Dermis microvascular lymphatic vessel endothelial cell (primary cell): Measurements from ENCODE around the gene NOL4L. TPM values are rescaled to one million over a fixed set of nuclear protein-coding genes. Genes with fewer than 3 reads are reported as not detected.

ENCODE experiments used
- DNase-seq, 2 donors: peaks; one replicate each; pipeline versions ENCODE4 v3.0.0 to v3.0.0-alpha.2; 2010; ENCODE audit warnings: low read depth in 2 of 2
- total RNA-seq: library from RNA; depleted of rRNA; stranded (reverse); fragments of >200 nt; gene quantifications from 2 replicates; pipeline ENCODE4 v1.2.1, GENCODE V29; 2014

NOL4L gene
- total RNA-seq, 1 donor from 2014 or later, result 7.7 TPM

DNA sequence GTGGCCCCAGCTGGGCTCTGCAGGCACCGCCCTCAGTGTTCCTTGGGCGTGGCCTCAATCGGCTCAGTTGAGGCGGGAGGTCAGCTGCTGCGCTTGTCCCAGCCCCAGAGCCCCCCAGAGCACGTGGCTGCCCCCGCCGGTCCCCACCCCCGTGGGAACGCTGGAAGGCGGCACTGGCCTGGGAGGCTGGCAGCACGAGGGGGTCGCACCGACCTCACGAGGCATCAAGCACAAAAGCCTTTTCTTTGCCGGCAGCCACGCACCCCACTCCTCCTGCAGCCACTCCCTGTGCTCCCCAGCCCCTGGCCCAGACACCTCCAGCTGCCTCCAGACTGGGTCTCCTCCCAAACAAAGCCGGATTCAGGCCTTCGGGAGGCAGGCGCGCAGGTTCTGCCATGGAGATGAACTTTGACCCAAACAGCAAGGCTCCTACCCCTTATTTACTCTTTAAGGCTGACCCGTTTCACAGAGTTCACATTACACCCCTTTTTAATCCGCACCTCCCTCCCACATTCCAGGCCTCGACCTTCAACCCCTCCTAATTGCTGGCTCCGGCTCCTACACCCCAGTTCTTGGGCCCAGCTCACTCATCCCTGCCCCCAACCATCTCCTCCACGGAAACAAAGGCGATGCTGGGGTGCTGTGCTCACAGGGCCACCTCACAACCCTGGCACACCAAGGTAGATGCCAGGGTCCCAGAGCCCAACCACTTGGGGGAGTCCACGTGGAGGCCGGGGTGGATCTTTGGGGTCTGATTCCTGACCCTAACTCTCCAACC lies 111.7 kb downstream of the NOL4L start:
- DNase-seq, result no peak

DNA sequence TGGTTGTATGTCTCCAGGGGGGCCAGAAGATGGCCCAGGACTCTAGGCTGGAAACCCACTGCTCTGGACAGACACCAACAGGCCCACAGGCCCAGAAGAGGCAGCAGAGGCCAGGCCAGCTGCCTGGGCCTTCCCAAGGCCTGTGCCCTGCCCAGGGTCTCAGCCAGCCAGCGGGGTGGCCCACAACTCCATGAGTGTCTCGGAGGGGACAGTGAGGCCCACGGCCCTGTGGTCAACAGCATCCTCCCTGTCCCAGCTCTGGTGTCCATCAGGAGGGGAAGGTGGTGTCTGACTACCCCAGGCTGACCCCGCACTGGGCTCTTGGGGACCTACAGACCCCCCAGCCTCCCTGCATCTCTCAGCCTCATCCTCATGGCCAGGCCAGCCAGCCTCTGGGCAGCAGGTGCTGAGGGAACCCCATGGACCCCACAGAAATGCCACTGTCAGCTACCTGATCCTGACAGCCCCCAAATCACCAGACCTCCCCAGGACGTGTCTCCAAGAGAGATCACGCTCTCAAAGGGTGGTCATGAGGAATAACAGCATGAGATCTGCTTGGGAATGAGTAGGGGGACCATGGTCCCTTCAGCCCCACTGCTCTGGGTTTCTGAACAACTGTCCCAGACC lies 112.4 kb downstream of the NOL4L start:
- no peak for DNase-seq

DNA sequence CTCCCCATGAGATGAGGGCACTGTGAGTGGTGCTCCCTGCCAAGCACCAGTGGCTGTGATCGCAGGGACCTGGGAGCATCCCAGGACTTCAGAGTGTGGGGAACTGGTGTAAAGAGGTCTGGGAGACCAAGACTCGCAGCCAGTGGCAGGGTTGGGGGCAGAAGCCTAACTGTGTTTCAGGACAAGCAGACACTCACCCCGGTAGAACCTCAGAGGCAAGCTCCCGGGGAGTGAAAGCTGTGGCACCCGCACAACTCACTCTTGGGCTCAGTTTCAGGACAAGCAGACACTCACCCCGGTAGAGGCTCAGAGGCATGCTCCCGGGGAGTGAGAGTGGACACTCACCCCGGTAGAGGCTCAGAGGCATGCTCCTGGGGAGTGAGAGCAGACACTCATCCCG lies 114.2 kb downstream of the NOL4L start:
- no peak for DNase-seq

DNA sequence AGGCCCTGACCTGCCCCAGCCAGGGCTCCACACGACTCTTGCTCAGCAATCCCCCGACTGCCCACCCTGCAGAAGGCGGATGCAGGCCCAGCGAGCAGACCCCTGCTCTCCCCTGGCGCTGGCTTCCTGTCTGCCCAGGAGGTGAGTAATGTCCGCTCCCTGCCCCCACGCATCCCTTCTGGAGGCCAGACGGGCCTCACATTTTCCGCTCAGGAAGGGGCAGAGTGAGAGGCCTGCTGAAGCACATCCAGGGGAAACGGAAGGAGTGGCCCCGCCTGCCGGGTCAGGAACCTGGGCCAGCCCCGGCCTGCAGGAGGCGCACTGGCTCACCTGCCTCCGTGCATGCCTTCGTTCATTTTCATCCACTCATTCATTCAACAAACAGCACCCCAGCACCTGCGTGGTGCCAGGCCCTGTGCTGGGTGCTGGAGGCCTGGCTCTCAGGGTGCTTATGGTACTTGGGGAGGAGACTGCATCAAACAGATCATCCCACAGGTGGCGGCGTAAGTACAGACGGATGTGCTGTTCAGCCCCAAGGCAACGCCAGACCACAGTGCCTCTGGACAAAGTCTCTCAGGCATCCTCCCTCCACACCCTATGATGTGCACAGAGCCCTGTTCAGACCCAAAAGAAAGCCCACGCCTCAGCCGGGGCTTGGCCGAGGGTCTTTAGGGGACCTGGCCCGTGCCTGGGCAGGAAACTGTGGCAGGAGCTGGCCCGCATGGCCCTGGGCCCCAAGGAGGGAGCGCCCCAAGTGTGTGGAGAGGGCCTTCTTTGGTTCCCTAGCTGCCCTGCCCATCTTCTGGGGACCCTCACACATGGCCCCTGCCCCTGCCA lies 114.9 kb downstream of the NOL4L start:
- peak; percentile 98 to 99 for DNase-seq

DNA sequence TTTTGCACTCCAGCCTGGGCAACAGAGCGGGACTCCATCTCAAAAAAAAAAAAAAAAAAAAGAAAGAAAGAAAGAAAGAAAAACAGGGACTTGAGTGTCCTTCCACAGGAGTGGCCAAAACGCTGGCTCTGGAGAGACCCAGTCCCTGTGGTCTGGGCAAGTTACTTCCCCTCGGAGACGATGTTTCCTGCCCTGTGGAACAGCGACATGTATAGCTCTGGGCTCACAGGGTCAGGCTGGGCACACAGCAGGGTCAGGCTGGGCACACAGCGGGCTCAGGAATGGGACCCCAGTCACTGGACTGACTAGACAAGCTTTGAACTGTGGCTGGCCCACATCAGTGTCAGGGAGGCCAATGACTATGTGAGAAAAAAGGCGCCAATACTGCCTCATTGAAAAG lies 116.3 kb downstream of the NOL4L start:
- DNase-seq, result peak in 1 of 2 donors; percentile 42

DNA sequence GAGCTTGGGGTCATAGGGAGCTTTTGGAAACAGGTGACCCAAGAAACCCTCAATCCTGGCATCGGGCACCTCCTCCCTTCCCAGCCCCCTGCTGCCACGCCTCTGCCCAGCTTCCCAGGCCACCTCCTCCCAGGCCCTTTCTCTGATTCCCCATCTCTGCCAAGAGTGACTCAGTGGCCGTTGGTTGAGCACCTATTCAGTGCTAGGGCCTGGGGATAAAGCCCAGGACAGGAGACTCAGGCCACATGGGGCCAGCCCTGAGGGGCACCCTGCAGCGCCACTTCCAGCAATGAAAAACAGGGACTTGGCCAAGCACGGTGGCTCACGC lies 116.9 kb downstream of the NOL4L start:
- DNase-seq, result peak in 1 of 2 donors; percentile 34

DNA sequence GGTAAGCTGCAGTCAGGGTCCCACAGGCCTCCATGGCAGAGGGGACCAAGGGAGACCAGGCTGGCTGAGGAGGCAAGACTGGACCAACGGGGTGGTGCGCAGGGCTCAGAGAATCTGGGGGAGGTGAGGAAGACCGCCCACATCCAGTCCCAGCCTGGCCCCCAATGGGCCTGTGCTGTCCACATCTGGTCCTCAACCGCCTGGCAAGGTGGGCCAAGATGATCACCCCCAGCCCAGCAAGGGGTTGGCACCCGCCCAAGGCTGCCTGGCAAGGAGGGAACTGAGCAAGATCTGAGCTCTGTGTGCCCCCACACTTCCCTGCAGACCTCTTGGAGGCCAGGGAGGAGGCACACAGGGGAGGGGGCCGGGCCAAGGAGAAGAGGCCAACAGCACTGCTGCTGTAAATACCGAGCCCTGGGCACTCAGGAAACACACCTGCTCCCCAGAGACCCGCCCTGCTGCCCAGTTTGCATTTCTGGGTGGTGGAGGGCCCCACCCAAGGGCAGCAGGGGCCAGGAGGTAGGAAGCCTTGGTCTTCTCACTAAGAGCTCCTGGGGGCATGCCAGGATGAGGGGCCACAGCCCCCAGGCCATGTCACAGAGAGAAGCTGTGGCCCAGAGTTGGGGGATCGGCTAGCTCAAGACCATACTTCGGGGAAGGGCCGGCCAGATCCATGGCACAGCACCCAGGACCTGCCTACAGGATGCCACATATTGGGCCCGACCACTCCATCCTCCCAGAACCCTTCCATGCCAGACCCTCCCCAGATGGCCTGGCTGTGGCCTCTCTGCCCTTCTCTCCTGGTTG lies 117.4 kb downstream of the NOL4L start:
- no peak for DNase-seq

DNA sequence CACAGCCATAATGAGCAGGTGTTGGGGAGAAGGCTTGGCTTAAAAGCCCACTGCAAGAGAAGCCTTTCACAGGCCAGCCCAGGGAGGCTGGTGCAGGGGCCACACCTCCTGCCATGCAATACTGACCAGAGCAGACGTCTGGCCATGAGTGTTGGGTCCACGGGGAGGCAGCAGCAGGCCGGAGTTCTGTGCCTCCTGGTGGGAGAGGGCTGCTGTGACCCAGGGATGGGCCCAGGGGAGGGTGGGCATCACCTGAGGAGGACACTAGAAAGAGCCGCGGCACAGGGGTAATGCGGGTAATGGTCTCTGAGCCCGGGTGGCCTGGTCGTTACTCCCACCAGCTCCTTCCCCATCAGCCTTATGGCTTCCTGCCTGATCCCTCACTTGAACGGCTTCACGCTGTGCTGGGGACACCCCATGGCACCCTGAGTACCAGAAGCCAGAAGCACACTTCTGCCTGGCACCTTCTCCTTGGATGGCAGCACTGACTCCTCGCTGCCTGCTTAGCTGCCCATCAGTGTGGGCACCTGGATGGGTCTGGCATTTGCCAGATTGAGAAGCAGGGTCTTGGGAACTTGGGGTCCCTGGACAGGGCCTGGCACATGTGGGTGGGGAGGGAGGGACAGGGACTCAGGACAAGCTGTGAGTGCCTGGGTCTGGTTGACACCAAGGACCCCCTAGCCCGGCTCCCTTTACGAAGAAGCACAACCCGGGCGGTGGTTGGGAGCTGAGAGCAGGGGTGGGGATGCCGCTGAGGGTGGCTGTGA lies 118.2 kb downstream of the NOL4L start:
- peak in 1 of 2 donors; percentile 54 for DNase-seq

DNA sequence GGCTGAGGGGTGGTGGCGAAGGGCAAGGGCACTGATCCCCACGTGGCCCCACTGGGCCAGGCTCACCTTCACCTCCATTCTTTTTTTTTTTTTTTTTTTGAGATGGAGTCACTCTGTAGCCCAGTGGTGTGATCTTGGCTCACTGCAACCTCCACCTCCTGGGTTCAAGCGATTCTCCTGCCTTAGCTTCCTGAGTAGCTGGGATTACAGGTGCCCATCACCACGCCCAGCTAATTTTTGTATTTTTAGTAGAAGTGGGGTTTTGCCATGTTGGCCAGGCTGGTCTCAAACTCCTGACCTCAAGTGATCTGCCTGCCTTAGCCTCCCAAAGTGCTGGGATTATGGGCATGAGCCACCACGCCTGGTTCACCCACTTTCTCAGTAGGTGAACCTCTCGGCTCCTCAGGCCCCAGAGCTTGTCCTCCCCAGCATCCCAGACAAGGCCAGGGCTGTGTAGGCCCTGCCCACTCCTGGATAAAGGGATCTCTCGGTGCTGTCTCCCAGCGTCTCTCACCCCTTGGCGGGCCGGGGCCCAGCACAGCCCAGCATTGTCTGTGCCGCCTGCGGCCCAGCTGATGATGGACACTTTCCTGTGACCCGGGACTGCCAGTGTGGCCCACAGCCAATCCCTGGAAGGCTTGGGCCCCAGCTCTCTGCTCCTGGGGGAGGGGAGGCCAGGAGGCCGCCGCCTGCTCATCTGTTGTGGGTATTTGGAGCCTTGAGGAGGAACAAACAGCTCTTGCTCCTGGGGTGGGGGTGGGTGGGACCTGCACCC lies 119.0 kb downstream of the NOL4L start:
- DNase-seq, result peak in 1 of 2 donors; percentile 75

DNA sequence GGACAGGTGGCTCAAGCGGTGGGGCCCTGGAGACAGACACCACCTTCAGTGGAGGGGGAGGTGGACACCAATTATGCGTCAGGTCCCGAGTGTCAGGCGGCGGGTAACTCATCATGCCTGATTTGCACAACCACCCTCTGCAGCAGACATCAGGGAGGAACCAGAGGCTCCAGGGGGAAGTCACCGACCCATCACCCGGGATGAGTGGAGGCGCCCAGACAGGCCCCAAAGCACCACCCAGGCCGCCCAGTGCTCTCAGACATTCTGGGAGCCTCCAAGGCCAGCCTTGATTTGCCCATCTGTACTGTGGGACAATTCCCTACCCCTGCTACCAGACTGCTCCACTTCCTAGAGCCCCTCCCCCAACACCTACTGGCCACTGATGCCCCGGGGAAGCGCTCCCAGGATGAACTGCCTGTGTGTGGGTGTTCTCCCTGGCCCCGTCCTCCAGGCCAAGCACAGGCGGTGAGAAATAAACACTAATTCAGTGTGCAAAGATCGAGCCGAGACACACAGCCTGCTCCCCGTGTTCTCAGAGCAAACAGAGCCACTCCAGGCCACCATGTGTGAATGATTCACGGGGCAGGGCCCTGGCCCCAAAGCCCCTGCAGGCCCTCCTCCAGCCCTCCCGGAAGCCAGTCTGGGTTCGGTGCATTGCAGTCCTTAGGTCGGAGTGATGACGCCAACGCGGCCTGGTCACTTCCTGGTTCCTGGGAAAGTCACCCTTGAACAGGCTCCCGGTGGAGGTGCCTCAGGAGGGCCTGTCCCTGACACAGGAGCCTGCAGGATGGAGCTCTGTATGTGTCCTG lies 119.8 kb downstream of the NOL4L start:
- DNase-seq, result peak; percentile 85 to 93

DNA sequence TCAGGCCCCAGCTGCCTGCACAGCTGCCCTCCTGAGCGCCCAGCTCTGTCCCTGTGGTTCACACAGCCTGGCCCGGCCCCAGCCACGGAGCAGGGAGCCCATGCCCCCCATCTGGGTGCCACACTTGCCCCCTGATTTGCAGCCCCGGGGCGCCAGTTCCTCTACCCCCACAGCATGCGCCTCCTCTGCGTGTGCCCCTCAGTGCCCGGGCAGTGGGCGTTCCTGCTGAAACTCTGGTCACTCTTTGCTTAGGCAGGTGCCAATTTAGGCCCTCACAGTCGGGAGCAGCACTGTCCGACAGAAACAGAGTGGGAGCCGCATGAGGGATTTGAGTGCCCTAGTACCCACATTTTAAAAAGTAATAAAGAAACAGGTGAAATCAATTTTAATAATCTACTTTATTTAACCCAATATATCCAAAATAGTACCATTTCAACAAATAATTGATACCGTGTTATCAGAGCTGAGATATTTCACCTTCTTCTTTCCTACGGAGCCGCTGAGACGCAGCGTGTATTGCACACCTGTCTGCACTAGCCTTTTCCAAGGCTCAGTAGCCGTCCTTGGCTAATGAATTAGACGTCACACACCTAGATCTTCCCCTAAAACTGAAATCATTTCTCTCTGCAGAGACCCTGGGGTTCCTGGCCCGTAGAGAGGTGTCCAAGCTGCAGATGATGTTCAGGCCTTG lies 120.6 kb downstream of the NOL4L start:
- no peak for DNase-seq

DNA sequence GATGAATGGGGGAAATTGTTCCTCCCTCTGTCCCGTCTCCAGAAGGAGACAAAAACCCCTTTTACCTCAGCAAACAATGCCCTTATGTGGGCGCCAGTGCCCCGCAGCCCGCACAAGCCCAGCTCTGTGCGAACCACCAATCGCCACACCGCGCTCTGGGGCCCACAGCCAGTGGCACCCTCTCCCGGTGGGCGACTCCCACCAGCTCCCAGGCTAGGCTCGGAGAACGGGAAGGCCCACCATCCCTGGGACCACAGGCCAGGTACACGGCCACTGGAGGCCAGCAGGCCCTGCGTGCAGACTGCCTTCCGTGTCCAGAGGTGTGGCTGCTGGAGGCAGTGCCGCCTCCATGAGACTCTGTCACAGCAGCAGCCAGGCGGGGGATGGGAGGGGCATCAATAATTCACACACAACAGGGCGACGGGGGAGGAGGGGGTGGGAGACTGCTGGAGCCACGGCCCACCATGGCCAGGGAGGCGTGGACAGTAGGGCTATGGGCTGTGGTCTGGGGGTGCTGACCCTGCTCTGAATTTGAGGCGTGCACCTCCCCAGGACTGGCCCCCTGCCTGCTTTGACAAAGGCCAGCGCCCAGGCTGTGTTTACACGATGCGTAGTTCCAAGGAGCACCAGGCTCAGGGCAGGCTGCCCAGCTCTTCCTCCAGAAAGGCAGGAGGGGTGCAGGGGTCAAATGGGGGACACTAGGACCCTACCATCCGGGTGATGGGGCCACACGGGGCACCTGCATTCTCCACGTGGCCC lies 121.3 kb downstream of the NOL4L start:
- no peak for DNase-seq

DNA sequence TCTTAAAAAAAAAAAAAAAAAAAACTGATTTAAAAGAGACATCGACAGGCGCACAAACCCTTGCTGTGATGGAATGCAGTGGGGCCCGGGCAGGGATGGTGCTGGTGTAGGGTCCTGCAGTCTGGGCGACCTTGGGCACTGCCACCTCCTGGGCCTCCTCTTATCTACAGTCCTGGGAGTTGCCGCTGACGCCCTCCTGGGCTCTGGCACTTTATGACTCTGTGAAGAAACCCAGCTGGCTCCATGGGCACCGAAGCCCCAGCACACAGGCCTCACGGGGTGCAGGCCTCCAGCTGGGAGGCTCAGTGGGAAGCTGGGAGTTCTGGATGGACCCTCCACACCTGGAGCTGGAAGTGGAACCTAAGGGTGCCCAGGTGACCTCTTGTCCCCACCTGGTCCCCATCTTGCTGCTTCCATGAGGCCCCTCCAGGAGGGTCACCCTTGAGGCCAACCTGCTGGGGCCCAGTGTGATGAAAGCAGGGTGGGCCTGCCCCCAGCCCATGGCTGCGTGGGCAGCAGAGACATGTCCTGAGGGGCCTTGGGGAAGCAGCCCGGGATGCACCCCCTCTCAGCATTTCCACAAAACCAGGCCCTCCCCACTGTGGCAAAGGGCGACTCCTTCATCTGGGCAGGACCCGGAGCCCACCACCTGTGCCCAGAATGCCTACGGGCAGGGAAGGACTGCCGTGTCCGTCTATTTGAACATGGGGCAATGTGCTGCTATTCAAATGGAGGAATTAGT lies 122.1 kb downstream of the NOL4L start:
- no peak for DNase-seq

DNA sequence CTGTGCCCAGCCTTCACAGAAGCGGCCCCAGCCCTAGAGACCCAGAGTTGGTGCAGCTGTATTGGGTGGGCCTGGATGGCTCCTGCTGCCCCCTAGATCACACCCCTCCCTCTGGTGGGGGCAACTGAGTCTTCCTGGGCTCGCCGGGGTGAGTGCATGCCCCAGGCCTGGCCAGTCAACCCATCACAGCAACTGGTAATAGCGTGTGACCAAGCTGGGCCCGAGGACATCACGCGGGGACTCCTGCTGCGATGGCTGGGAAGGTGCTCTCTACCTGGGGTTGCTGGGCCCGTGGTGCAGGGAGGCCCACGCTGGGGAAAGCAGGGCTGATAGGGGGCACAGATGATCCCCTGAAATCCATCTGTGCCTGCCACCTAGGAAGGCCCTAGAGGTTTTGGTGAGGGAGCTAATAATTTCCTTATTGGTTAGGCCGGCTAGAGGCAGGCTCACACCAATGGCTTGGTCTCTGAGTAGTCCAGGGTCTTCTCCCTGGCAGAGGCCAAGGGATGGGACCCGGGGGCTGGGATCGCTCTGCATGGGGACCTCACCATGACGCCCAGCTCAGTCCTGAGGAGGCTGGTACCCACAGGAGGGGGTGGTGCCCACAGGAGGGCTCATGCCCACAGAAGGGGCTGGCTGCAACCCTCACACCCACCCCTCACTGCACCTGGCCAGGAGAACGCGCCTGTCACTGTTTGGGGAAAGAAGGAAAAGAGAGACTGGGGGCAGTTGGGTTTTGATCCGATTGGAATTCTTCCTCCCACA lies 123.1 kb downstream of the NOL4L start:
- no peak for DNase-seq

DNA sequence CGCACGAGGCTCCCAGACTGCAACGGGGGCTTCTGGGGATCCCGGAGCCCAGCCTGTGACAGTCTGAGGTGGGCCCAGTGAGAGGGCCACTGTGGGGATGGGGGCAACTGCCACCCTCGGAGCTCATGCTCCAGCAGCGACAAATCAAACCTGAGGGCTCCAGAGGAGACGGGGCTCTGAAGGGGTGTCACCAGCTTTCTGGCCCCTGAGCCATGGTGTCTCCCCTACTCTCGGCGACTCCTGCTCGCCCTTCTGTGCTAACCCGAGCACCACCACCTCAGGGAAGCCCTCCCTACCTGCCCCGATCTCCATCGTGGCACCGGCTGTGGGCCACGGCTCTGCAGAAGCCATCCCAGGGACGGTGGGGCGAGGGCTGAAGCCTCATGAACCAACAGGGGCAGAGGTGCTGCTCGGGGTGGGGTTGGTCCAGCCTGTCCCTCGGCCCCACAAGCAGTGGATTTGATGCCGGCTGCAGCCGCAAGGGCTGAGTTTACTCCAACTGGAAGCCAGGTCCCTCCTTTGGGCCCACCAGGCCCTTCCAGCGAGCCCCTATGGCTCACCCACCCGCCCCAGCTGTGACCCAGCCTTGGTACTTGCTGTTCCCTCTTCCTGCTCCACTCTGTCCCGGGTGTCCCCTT lies 124.3 kb downstream of the NOL4L start:
- DNase-seq, result no peak

DNA sequence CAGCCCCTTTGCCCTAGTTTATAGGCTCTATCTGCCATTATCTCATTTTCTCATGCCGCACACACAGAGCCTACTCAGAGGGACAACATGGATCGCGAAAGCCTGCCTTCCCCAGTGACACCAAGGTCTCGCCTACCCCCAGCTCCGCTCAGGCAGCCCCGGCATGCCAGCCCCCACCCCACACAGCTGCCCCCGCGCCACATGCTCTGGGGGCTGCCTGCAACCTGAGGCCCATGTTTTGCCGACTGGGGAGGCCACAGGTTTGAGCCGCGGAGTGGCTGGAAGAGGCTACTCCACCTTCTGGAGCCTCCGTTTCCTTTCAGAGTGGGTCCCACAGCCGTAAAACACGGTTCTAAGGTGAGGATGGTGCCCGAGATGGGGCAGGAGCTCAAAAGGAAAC lies 124.9 kb downstream of the NOL4L start:
- DNase-seq, result no peak
